A172 (cell line): ENCODE measurements around the gene PEX5L. TPM values are rescaled to one million over a fixed set of nuclear protein-coding genes. Genes with fewer than 3 reads are reported as not detected.

Experiments
- DNase-seq: peaks from one replicate; pipeline ENCODE4 v3.0.0-alpha.2; 2015; ENCODE audit warnings: low spot score
- total RNA-seq: library from RNA; depleted of rRNA; stranded (reverse); fragments of >200 nt; shearing (Covaris generic); gene quantifications from 2 replicates; pipeline ENCODE4 v1.2.3, GENCODE V29; 2014

The PEX5L gene
- total RNA-seq, 1 experiment from 2014 or later = not detected

DNA sequence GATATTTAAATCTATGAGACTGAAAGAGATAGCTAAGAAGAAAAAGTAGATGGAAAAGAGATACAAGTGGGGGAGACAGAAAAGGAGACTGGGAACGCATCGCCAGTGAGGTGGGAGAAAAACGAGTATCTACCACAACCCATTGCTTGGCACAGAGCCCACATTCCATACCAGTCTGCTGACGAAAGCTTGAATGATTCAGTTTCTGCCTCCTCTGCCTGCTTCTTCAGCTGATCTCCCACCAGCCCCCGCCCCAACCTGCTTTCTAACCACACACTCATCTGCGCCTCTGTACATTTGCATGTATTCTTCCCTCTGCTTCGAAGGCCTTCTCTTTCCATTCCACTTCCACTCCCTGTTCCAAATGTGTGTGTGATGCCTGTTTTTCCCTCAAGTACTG is 195.8 kb downstream of the PEX5L start:
- DNase-seq = peak; percentile 85

GRCh38 chr3:179837374-179837773 is 199.4 kb downstream of the PEX5L start:
- no peak for DNase-seq

DNA sequence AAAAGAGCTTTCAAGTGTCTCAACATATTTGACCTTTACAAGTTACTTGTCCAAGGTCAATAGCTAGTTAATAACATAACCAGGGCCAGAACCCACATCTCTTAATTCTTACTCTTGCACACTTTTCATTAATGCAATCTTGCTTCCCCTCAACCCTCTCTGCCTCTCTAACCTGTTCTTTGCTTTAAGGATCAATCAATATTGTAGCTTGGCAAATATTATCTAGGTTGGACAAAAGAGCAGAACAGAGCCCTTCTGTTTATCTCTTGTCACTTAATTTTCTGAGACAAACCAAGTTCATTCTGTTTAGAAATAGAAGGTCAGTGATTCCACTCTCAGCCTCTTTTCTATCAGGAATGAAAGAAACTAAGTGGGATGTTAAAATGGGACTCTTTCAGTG is 203.4 kb downstream of the PEX5L start:
- no peak for DNase-seq

- DNase-seq = no peak
Measured at GRCh38 chr3:179832333-179832854, 204.3 kb downstream of the PEX5L start.

DNA sequence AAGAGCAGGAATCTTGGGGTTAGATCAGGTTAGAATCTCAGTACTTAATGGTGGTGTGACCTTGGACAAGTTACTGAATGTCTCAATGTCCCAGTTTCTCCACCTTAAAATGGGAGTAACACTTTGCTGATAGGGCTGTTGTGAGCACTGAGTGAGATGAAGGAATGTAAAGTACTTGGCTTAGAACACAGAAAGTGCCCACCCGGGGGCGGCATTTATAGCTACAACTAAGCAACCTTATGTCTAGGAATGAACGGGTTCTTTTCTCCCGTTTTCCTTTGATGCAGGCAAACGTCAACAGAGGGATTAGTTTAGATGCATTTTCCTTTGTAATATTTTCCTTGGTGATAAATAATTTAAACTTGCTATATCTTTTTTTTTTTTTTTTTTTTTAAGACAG is 207.3 kb downstream of the PEX5L start:
- no peak for DNase-seq

GRCh38 chr3:179828738-179829137 is 208.0 kb downstream of the PEX5L start:
- DNase-seq = no peak

- DNase-seq = no peak
Measured at GRCh38 chr3:179826247-179826637, 210.5 kb downstream of the PEX5L start.

- DNase-seq = no peak
Measured at GRCh38 chr3:179825527-179826246, 211.1 kb downstream of the PEX5L start.

GRCh38 chr3:179822296-179822695 is 214.4 kb downstream of the PEX5L start:
- DNase-seq = no peak

- no peak for DNase-seq
Measured at GRCh38 chr3:179819379-179819778, 217.4 kb downstream of the PEX5L start.

DNA sequence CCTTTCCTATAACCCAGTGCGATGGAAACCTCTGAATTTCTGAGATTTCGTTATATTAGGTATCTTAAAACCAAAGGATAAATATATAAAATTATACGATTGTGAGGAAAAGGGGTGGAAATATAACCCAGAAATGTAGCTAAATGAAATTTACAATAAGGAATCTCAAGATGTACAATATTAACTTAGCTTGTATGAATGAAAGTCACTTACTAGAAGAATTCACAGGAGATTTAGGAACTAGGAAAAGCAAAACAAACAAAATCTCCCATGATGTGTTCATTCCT is 224.7 kb downstream of the PEX5L start:
- no peak for DNase-seq

DNA sequence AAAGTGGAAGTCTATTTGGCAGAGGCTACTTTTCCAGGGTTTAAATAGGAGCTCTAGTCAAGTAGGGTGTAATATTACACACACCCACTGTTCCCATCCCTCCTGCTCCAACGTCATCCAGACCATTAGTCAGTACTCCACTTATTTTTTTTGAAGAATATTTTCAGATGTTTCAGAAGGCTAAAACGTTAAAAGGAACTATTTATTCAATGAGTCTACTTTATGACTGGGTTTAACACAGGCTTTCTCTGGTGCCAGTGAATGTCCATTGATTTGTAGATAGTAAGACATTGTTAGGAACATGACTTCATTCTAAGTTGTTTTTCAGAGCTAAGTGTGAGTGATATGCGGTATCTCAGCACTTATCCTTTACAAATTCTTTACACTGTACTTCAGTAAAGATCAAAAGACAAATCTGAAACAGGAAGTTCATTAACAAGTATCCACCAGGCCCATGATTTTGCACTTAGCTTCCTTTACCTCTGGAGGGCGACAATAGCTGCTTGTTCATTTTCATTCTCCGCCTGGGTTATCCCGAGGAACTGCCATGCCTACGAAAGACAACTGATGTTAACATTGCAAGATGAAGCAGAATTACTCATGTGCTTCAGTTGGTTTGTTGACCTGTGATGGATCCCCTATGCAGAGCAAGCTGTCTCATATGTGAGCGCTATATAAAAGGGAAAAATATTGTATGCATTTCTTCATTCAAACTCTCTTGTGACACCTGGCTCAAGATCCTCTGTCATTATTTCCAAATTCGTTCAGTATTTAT is 225.2 kb downstream of the PEX5L start:
- DNase-seq = peak; percentile 86

- no peak for DNase-seq
Measured at GRCh38 chr3:179809639-179810038, 227.1 kb downstream of the PEX5L start.

- DNase-seq = no peak
Measured at GRCh38 chr3:179807588-179807987, 229.1 kb downstream of the PEX5L start.

DNA sequence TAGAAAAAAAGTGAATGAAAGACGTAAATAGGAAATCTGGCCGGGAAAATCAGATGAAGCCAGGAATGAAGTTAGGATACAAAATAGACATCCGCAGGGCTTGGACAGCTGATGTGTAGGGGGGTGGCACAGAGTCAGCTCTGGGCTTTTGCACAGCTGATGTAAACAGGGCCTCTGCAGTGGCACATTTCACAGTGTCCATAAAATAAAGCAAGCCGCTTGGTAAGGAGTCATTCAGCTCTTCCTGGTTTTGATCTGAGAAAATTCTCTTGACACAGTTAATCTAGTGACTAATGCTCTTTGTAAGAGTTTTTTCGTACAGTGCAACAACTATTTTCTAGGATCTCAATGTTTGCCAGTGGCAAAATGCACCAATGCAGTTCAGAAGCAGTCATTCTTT is 230.6 kb downstream of the PEX5L start:
- DNase-seq = no peak

DNA sequence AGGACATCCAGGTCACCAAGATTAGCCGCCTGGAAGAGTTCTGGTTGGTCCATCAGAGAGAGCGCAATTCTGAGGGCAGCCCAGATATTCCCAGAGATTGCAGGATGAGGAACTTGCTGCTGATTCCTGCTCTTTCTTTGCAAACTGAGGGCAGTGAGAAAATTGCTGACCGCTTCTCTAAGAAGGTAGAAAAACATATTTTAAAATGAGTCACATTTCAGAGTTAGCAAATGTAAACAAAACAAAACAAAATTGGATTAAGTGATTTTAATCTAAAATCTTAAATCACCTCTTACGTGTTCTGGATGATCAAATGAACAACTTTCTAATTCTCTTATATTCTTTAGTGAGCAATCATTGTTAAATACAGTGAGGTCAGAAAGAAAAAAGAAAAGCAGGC is 234.9 kb downstream of the PEX5L start:
- DNase-seq = no peak

GRCh38 chr3:179801263-179801662 is 235.5 kb downstream of the PEX5L start:
- DNase-seq = no peak

GRCh38 chr3:179797192-179797591 is 239.5 kb downstream of the PEX5L start:
- no peak for DNase-seq

DNA sequence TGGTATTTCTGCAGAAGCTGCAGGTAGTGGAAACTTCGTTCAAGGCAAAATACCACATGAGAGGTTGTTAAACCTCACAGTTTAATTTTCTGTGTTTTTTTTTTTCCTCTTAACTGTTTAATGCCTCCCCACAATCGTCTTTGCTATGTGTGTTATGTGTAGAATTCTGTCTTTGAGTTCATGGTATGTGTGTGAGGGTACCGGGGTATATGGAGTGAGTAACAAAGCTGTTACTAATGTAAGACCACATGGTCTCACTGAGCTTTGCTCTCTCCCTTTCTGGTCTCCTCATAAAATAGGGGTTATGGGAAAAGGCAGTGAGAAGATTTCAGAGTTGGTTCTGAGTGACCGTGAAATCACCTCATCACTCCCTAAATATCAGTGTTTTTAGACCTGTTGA is 240.3 kb downstream of the PEX5L start:
- DNase-seq = no peak

DNA sequence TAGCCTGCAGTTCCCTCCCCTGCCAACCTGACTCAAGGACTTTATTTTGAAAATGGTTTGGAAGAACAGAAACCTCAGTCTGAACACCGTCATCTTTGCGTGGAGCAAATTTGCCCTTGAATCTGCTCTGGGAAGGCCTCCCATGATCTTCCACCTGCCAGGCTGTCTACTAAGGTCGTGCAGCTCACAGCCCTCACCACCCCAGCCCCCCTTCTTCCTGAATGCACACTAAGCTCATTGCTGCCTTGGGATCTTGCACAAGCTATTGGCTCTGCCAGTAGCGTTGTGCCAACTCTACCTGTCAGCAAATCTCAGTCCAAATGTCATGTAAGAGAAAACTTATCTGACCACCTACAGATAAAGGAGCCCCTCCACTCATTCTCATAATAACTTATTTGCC is 242.4 kb downstream of the PEX5L start:
- DNase-seq = no peak

DNA sequence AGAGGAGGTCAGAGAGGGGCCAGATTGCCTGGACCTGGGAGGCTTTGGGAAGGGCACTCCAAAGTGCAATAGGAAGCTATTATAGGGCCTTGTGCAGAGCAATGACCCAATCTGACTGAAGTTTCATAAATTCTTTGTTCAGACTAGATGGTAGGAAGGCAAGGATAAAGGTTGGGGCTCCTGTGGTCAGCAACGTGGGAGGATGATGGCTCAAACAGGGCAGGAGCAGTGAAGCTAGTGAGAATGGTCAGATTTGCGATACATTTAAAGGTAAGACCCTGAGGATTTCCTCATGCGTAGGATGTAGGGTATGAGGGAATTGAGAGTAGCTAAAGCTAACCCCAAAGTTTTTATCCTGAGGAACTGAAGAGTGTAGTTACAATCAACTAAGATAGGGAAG is 244.9 kb downstream of the PEX5L start:
- DNase-seq = no peak

DNA sequence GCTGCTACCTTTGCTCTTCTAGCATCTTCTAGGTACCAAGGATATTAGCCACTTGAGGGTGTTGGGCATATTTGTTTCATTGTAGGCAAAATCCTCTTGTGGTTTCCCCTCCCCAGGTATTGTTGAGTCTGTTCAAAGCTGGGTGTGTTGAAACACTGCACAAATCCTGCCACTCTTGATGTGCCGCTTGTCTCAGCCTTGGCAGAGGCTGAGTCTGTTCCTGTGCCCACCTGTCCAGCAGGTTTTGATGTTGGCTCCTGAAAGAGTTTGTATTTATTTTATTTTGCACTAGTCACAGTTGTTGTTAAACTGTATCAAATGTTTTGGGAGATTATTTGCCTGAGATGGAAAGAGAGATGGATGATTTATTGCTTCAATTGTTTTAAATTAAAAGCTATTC is 247.7 kb downstream of the PEX5L start:
- no peak for DNase-seq

- peak; percentile 18 for DNase-seq
Measured at GRCh38 chr3:179782841-179783240, 253.9 kb downstream of the PEX5L start.
